Measurements from ENCODE around the gene GLCE. TPM values are rescaled to one million over a fixed set of nuclear protein-coding genes. Genes with fewer than 3 reads are reported as not detected.

GLCE gene
- total RNA-seq, 2 experiments from 2014 or later, result 3.8 to 4.0 TPM

GRCh38 chr15:69311319-69311721 lies 150.9 kb downstream of the GLCE start:
- POLR2A ChIA-PET, result no interaction called here
- Mint-ChIP-seq H3K4me1 (no peaks in the 10 kb centered on the region), H3K9me3 (no peaks in the 10 kb centered on the region), H3K27me3 (peaks cover 14% of the 10 kb centered on the region), H3K36me3 (ENCODE audit: low read depth) (no peaks in the 10 kb centered on the region), H3K27ac (no peak overlapping the region), H3K4me3 (no peak overlapping the region)
- no peak for DNase-seq
- CTCF ChIA-PET, result no interaction called here

GRCh38 chr15:69313432-69314000 lies 153.1 kb downstream of the GLCE start:
- CTCF ChIA-PET, result no interaction called here
- Mint-ChIP-seq H3K4me3 (no peak overlapping the region), H3K27me3 (peaks cover 11% of the 10 kb centered on the region), H3K4me1 (no peaks in the 10 kb centered on the region), H3K36me3 (ENCODE audit: low read depth) (no peaks in the 10 kb centered on the region), H3K27ac (no peak overlapping the region), H3K9me3 (no peaks in the 10 kb centered on the region)
- POLR2A ChIA-PET, result interaction anchor here (1.3 kb wide), 1 partner anchor 13 kb away, joined by 3 read pairs; no protein-coding TSS in a partner anchor
- DNase-seq, result no peak

- no peaks in the 10 kb centered on the region for H3K36me3 Mint-ChIP-seq (ENCODE audit: low read depth)
- no peak overlapping the region for H3K4me3 Mint-ChIP-seq
- peaks cover 10% of the 10 kb centered on the region for H3K27me3 Mint-ChIP-seq
- H3K4me1 Mint-ChIP-seq, result no peaks in the 10 kb centered on the region
- no peak for DNase-seq
- POLR2A ChIA-PET, result interaction anchor here (1.3 kb wide), 1 partner anchor 14 kb away, joined by 3 read pairs; no protein-coding TSS in a partner anchor
- no peak overlapping the region for H3K27ac Mint-ChIP-seq
- no peaks in the 10 kb centered on the region for H3K9me3 Mint-ChIP-seq
- CTCF ChIA-PET, result no interaction called here
Measured at GRCh38 chr15:69314131-69314530, 153.7 kb downstream of the GLCE start.

DNA sequence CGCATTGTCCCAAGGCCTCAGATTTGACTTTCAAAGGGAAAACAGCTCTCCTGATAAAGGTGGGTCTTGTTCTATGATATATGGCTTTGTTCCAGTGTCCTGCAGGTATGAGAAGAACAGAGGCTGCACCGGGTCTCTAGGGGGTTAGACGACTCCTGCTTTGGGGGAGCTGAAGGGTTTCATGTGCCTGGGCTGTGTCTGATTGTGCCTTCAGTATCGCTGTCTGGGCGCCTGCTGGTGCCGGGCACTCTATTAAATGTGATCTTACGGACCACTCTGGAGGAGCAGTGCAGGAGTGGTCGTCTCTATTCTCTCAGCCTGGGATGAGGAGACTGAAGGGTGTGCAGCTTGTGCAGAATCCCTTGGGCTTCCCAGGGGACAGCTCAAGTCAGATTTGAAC lies 154.3 kb downstream of the GLCE start:
- H3K9me3 Mint-ChIP-seq, result no peaks in the 10 kb centered on the region
- peaks cover 8% of the 10 kb centered on the region for H3K27me3 Mint-ChIP-seq
- ChIA-PET POLR2A (no interaction called here), CTCF (no interaction called here)
- H3K36me3 Mint-ChIP-seq (ENCODE audit: low read depth), result no peaks in the 10 kb centered on the region
- H3K4me1 Mint-ChIP-seq, result peaks cover 2% of the 10 kb centered on the region
- no peak for DNase-seq
- no peak overlapping the region for H3K4me3 Mint-ChIP-seq
- H3K27ac Mint-ChIP-seq, result no peak overlapping the region

DNA sequence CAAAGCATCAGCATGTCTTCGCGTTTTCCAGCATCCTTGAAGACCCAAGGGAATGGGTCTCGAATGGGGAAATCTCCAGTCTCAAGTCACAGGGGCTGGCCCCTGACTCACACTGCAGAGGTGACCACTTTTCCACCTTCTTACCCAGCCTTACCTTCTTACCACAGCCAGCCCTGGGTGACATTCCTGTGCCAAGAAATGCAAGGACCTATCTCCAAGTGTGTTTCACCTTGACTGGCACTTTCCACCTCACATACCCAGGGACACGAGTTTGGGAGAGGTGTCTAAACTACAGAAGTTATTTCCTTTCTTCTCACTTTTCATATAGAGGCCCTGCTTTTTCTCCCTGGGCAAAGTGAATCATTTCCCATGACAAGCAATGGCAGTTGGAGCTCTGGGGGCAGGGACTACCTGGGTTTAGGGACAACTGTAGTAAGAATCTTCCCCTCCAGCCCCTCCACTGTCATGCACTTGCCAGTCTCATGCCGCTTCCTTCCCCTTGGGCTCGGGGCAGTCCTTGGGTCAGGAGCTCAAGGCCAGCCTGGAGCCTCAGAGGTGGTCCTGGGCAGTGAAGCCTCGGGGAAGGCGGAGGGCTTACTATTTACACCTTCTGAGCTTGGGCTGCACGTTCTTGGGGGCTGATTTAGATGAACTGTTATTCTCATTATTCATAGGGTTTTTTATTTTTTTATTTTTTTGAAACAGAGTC lies 155.1 kb downstream of the GLCE start:
- CTCF ChIA-PET, result no interaction called here
- DNase-seq, result no peak
- Mint-ChIP-seq H3K9me3 (no peaks in the 10 kb centered on the region), H3K4me3 (no peak overlapping the region), H3K4me1 (peaks cover 6% of the 10 kb centered on the region), H3K36me3 (ENCODE audit: low read depth) (no peaks in the 10 kb centered on the region), H3K27me3 (peaks cover 8% of the 10 kb centered on the region), H3K27ac (no peak overlapping the region)
- POLR2A ChIA-PET, result no interaction called here

- Mint-ChIP-seq H3K4me3 (no peak overlapping the region), H3K27ac (no peak overlapping the region), H3K36me3 (ENCODE audit: low read depth) (no peaks in the 10 kb centered on the region), H3K4me1 (peaks cover 12% of the 10 kb centered on the region), H3K27me3 (peaks cover 4% of the 10 kb centered on the region), H3K9me3 (no peaks in the 10 kb centered on the region)
- DNase-seq, result no peak
- POLR2A ChIA-PET, result no interaction called here
- CTCF ChIA-PET, result no interaction called here
Measured at GRCh38 chr15:69316291-69316690, 155.9 kb downstream of the GLCE start.

DNA sequence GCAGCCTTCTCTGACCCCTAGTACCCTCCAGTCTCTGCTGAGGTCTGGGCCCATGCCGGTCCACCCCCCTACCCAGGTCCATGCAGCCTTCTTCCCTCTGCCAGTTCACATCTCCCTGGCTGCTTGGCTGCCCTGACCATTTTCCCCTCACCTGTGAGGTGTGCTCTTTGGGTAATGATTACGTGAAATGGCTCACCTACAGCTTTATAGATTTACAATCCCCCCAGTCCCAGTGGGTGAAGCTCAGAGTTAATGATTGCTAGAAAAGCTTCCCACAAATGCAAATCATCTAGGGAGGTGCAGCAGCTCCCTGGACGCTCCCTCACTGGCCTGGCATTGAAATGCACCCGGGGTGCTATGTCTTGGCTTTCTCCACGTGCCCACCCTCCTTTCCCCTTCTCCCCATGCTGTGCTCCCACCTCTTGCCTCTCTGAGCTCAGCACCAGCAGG lies 157.0 kb downstream of the GLCE start:
- no peak overlapping the region for H3K27ac Mint-ChIP-seq
- no peak for DNase-seq
- H3K36me3 Mint-ChIP-seq (ENCODE audit: low read depth), result no peaks in the 10 kb centered on the region
- ChIA-PET POLR2A (no interaction called here), CTCF (no interaction called here)
- H3K4me1 Mint-ChIP-seq, result peaks cover 12% of the 10 kb centered on the region
- no peak overlapping the region for H3K4me3 Mint-ChIP-seq
- H3K9me3 Mint-ChIP-seq, result no peaks in the 10 kb centered on the region
- H3K27me3 Mint-ChIP-seq, result peaks cover 5% of the 10 kb centered on the region

GRCh38 chr15:69318033-69318432 lies 157.6 kb downstream of the GLCE start:
- H3K27ac Mint-ChIP-seq, result no peak overlapping the region
- POLR2A ChIA-PET, result no interaction called here
- CTCF ChIA-PET, result no interaction called here
- no peak overlapping the region for H3K4me3 Mint-ChIP-seq
- no peaks in the 10 kb centered on the region for H3K36me3 Mint-ChIP-seq (ENCODE audit: low read depth)
- no peaks in the 10 kb centered on the region for H3K9me3 Mint-ChIP-seq
- H3K27me3 Mint-ChIP-seq, result peaks cover 2% of the 10 kb centered on the region
- peaks cover 12% of the 10 kb centered on the region for H3K4me1 Mint-ChIP-seq
- no peak for DNase-seq

- H3K27ac Mint-ChIP-seq, result no peak overlapping the region
- no peaks in the 10 kb centered on the region for H3K9me3 Mint-ChIP-seq
- H3K4me3 Mint-ChIP-seq, result no peak overlapping the region
- H3K36me3 Mint-ChIP-seq (ENCODE audit: low read depth), result no peaks in the 10 kb centered on the region
- CTCF ChIA-PET, result no interaction called here
- peaks cover 12% of the 10 kb centered on the region for H3K4me1 Mint-ChIP-seq
- H3K27me3 Mint-ChIP-seq, result peaks cover 4% of the 10 kb centered on the region
- no peak for DNase-seq
- POLR2A ChIA-PET, result no interaction called here
Measured at GRCh38 chr15:69319384-69320375, 159.2 kb downstream of the GLCE start.

DNA sequence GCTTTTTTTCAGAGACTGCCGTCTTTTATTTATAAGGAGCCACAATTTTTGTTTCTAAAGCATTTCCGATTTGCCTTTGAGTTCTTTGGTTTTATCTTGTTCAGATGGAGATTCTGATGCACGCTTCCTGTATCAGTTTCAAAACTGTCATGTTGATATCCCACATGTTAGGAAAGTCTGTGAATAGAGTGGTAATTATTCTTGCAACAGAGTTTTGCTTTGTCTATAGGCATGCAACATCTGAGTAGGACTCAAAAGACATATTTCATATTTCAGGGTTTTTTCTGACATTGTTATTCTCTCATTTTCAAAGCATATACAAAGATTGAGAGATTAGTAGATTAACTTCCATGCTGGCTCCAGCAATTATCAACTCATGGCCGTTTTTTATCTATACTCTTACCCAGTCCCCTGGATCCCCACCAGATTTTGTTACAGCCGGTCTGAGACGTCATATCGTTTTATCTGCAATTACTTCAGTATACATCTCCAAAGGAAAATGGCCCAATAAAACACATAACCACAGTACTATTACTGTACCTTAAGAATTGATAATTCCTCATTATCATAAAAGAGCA lies 160.6 kb downstream of the GLCE start:
- Mint-ChIP-seq H3K27ac (no peak overlapping the region), H3K27me3 (peaks cover 4% of the 10 kb centered on the region), H3K36me3 (ENCODE audit: low read depth) (no peaks in the 10 kb centered on the region), H3K9me3 (no peaks in the 10 kb centered on the region), H3K4me1 (peaks cover 12% of the 10 kb centered on the region), H3K4me3 (no peak overlapping the region)
- CTCF ChIA-PET, result no interaction called here
- POLR2A ChIA-PET, result no interaction called here
- no peak for DNase-seq

Other genes starting within 250 kb of the GLCE start
- gene SPESP1, start 230.1 kb upstream of the GLCE start, total RNA-seq, result 1 to 10 TPM; 1.1 TPM
- not detected for gene NOX5, start 145.9 kb upstream of the GLCE start, total RNA-seq
- gene PAQR5, start 138.3 kb downstream of the GLCE start, total RNA-seq, result not detected

Data from activated CD4-positive, alpha-beta memory T cell treated with anti-CD3 and anti-CD28 coated beads, Interleukin-2, amount 10 ng/mL, durations not matched to agents 7 days and 5 days (primary cell).